Mucosa of gallbladder (tissue), 1 donor: ENCODE results near the gene CLPTM1. TPM values are rescaled to one million over a fixed set of nuclear protein-coding genes. Genes with fewer than 3 reads are reported as not detected.
A peak's percentile ranks its signal among the peaks of the same experiment; 100 is the strongest.

ENCODE experiments used
- DNase-seq: peaks from one replicate; pipeline ENCODE4 v3.0.0-alpha.2; 2020; ENCODE audit warnings: low spot score
- total RNA-seq: library from RNA; stranded (reverse); gene quantifications from one replicate; pipeline ENCODE4 v1.2.1, GENCODE V29; 2021
- donor health status: DM: no; HTN: no; CAD: no.

CLPTM1 gene
- total RNA-seq, 1 donor from 2014 or later = 149 TPM

- DNase-seq = no peak
Measured at GRCh38 chr19:45010306-45010705, 55.1 kb downstream of the CLPTM1 start.

GRCh38 chr19:45011959-45012358, 56.8 kb downstream of the CLPTM1 start:
- DNase-seq = no peak

DNA sequence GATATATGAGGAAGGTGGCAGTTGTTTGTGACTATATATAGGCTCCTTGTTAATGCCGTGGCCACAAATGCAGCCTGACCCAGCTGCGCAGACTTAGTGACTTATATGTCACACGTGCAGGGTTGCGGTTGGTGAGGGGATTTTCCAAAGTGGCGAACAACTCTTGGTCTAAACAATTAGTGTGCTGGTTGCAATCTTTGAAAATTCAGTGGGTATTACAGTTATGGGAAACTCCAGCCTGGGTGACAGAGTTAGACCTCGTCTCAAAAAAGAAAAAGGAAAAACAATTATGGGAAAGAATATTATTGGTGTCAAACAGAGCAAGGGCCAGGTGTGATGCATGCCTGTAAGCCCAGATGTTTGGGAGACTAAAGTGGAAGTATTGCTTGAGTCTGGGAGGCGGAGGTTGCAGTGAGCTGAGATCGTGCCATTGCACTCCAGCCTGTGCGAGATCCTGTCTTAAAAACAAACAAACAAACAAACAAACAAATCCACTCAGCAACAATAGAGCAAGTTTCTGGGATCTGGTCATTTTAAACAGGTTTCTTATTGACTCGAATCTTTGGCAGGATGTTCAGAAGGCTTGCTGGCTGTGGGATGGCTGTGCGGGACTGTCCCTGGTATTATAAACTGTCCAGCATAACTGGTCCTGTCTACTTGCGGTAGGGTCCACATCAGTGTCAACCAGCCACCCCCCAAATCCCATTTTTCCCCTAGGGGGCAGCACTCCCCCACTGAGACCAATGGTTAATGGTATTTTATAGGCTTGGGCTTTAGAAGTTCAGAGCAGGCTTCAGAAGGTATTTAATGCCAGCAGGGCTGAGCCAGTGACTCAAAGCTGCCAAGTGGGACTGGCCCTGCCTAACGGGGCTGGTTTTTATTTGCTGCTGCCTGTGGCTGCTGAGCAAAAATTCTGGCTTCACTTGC, 61.5 kb downstream of the CLPTM1 start:
- DNase-seq = peak; percentile 68

DNA sequence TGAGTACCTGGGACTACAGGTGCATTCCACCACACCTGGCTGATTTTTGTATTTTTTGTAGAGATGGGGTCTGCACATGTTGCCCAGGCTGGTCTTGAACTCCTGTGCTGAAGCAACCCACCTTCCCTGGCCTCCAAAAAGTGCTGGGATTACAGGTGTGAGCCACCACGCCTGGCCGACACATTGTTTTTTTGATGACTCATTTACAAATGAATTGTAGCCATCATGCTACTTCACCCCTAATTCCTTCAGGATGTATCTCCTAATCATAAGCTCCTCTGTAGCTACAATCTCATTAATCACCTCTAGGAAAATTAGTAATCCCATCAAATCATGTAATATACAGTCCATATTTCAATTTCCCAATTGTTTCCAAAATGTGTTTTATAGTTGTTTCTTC, 64.0 kb downstream of the CLPTM1 start:
- no peak for DNase-seq

DNA sequence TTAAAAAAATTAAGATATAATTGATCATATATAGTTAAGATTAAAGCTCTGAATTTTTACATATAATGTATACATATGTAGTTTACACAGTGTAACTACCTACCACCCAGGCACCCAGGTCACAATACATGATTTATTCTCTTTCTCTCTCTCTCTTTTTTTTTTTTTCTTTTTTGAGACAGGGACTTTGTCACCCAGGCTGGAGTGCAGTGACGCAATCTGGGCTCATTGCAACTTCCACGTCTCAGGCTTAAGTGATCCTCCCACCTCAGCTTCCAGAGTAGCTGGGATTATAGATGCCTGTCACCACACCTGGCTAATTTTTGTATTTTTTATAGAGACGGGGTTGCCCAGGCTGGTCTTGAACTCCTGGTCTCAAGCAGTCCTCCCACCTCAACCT, 64.9 kb downstream of the CLPTM1 start:
- no peak for DNase-seq

- no peak for DNase-seq
Measured at GRCh38 chr19:45021971-45022370, 66.8 kb downstream of the CLPTM1 start.

GRCh38 chr19:45023048-45023447, 67.9 kb downstream of the CLPTM1 start:
- DNase-seq = no peak

GRCh38 chr19:45025264-45025663, 70.1 kb downstream of the CLPTM1 start:
- DNase-seq = no peak

GRCh38 chr19:45027371-45027770, 72.2 kb downstream of the CLPTM1 start:
- DNase-seq = no peak

DNA sequence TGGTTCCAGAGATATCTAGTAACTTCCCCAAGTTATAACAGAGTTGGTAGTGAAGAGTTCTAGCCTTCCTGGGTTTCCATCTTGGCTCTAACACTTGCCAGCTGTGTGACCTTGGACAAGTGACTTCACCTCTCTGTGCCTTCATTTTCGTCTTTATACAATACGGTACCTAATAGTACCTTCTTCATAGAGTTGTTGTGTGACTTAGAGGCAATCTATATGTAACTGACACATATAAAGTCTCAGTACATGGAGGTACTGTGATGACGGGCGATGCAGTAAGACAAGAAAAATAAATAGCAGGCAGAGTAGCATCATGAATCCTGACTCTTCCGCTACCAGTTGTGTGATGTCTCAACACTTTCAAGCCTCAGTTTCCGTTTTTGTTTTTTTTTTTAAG, 75.6 kb downstream of the CLPTM1 start:
- no peak for DNase-seq

DNA sequence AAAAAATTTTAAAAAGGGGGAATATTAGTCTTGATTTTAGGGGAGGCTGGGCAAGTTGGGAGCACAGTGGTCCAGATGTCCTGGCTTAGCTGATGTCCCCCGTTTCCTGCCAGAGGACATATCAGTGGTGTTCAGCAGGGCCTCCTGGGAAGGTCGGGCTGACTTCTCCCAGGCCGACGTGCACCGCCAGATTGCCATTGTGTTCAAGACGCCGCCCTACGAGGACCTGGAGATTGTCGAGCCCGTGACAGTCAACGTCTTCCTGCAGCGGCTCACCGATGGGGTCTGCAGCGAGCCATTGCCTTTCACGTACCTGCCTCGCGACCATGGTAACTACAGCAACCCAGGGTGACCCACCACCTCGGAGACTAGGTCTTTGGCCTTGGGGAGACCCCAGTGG, 77.2 kb downstream of the CLPTM1 start:
- no peak for DNase-seq

- no peak for DNase-seq
Measured at GRCh38 chr19:45035755-45036154, 80.6 kb downstream of the CLPTM1 start.

DNA sequence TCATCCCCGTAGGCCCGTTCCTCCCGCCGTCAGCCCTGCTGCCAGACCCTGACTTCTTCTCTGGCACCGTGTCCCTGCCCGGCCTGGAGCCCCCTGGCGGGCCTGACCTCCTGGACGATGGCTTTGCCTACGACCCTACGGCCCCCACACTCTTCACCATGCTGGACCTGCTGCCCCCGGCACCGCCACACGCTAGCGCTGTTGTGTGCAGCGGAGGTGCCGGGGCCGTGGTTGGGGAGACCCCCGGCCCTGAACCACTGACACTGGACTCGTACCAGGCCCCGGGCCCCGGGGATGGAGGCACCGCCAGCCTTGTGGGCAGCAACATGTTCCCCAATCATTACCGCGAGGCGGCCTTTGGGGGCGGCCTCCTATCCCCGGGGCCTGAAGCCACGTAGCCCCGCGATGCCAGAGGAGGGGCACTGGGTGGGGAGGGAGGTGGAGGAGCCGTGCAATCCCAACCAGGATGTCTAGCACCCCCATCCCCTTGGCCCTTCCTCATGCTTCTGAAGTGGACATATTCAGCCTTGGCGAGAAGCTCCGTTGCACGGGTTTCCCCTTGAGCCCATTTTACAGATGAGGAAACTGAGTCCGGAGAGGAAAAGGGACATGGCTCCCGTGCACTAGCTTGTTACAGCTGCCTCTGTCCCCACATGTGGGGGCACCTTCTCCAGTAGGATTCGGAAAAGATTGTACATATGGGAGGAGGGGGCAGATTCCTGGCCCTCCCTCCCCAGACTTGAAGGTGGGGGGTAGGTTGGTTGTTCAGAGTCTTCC, 82.4 kb downstream of the CLPTM1 start:
- no peak for DNase-seq

GRCh38 chr19:45038931-45039893, 84.0 kb downstream of the CLPTM1 start, which contains the start of gene CLASRP:
Gene CLASRP (plus strand): TSS chr19:45039045. CDS start chr19:45040213, 1,168 bp downstream.
- DNase-seq = peak; percentile 91

DNA sequence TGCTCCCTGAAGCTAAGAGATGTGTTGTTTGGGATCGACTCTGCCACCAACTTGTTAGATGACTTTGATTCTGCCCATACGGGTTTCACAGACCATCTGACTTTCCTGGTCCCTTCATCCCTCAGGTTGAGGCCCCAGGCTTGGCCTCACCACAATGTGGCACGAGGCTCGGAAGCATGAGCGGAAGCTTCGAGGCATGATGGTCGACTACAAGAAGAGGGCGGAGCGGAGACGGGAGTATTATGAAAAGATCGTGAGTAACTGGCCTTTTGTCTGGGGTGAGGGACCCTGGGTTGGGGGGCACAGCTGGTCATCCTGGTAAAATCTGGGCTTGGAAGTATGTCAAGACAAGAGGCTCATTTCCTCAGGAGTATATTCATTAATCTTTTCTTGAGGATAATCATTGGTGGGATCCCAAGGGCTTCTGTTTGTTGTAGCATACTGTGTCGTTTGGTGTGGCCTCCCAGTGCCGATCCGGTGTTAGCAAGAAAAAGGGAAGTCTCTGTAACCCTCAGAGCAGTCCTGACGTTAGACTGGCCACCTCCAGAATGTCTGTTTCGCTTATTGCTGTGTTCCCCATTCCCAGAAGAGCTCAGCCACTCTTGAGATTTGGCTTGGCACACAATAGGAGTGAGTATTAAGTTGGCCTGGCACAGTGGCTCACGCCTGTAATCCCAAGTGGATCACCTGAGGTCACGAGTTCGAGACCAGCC, 85.0 kb downstream of the CLPTM1 start:
- DNase-seq = no peak

DNA sequence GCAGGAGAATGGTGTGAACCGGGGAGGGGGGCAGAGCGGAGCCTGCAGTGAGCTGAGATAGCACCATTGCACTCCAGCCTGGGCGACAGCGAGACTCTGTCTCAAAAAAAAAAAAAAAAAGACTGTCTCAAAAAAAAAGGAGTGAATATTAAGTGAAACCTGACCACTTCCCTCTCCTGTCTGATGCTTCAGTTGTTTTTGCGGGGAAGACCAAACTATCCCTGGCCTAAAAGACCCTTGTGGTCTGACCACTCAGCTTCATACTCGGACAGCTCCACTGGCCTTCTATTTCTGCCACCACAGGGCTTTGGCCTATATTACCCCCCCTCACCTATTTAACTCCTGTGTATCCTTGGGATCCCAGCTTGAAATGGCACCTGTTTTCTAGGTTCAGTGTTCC, 85.9 kb downstream of the CLPTM1 start:
- no peak for DNase-seq

Other genes starting within 250 kb of the CLPTM1 start
- 44.3 TPM for gene BCL3, start 206.7 kb upstream of the CLPTM1 start, total RNA-seq
- gene CBLC, start 177.5 kb upstream of the CLPTM1 start, total RNA-seq = 47.4 TPM
- 75.9 TPM for gene BCAM, start 146.3 kb upstream of the CLPTM1 start, total RNA-seq
- gene NECTIN2, start 109.1 kb upstream of the CLPTM1 start, total RNA-seq = 331 TPM
- 35.0 TPM for gene TOMM40, start 64.1 kb upstream of the CLPTM1 start, total RNA-seq
- gene APOE, start 49.6 kb upstream of the CLPTM1 start, total RNA-seq = 435 TPM
- gene APOC1, start 40.8 kb upstream of the CLPTM1 start, total RNA-seq = 103 TPM
- not detected for gene APOC4, start 13.1 kb upstream of the CLPTM1 start, total RNA-seq
- 24.8 TPM for gene APOC2, start 9.3 kb upstream of the CLPTM1 start, total RNA-seq
- 12.2 TPM for gene RELB, start 46.1 kb downstream of the CLPTM1 start, total RNA-seq
- 101 TPM for gene CLASRP, start 83.7 kb downstream of the CLPTM1 start, total RNA-seq
- gene ZNF296, start 121.1 kb downstream of the CLPTM1 start, total RNA-seq = 2.3 TPM
- 25.2 TPM for gene GEMIN7, start 123.9 kb downstream of the CLPTM1 start, total RNA-seq
- 83.4 TPM for gene PPP1R37, start 137.8 kb downstream of the CLPTM1 start, total RNA-seq
- gene NKPD1, start 205.6 kb downstream of the CLPTM1 start, total RNA-seq = 0.52 TPM
- 26.8 TPM for gene TRAPPC6A, start 222.9 kb downstream of the CLPTM1 start, total RNA-seq
- gene BLOC1S3, start 223.4 kb downstream of the CLPTM1 start, total RNA-seq = 21.7 TPM